IPS-NIHi7 (cell line): ENCODE data around the gene TLCD3A.
"Not testable (repeated sequence)": the region's sequence is repeated elsewhere in the genome, so short reads cannot be mapped to it uniquely, and the experiment has no call there.

ENCODE experiments used
- DNase-seq: peaks from one replicate; pipeline ENCODE4 v3.0.0; 2012; ENCODE audit warnings: mixed read lengths; ENCODE audit errors: extremely low spot score

TLCD3A gene

GRCh38 chr17:708132-708531 is 24.3 kb upstream of the TLCD3A start:
- DNase-seq, result no peak

- DNase-seq, result no peak
Observed at GRCh38 chr17:718075-718474, 14.3 kb upstream of the TLCD3A start.

GRCh38 chr17:720706-721539 is 11.5 kb upstream of the TLCD3A start:
- no peak for DNase-seq

- no peak for DNase-seq
Observed at GRCh38 chr17:721540-721937, 10.9 kb upstream of the TLCD3A start.

GRCh38 chr17:725084-725483 is 7.3 kb upstream of the TLCD3A start:
- no peak for DNase-seq

- no peak for DNase-seq
Observed at GRCh38 chr17:725746-726145, 6.7 kb upstream of the TLCD3A start.

GRCh38 chr17:726271-726919 is 6.0 kb upstream of the TLCD3A start:
- DNase-seq, result peak; percentile 43

GRCh38 chr17:728911-729310 is 3.5 kb upstream of the TLCD3A start:
- DNase-seq, result no peak

GRCh38 chr17:731644-732066 is 741 bp upstream of the TLCD3A start:
- no peak for DNase-seq

- peak; percentile 52 for DNase-seq
Observed at GRCh38 chr17:732902-733720, 715 bp downstream of the TLCD3A start.

- DNase-seq, result no peak
Observed at GRCh38 chr17:733743-734142, 1.3 kb downstream of the TLCD3A start.

GRCh38 chr17:737561-738113 is 5.2 kb downstream of the TLCD3A start:
- no peak for DNase-seq

GRCh38 chr17:740240-741017 is 8.0 kb downstream of the TLCD3A start:
- DNase-seq, result no peak

GRCh38 chr17:742147-742793 is 9.9 kb downstream of the TLCD3A start:
- DNase-seq, result no peak

GRCh38 chr17:743139-743538 is 10.7 kb downstream of the TLCD3A start:
- no peak for DNase-seq

GRCh38 chr17:744937-745336 is 12.5 kb downstream of the TLCD3A start:
- no peak for DNase-seq

GRCh38 chr17:745406-745805 is 13.0 kb downstream of the TLCD3A start:
- DNase-seq, result no peak

GRCh38 chr17:746181-746580 is 13.8 kb downstream of the TLCD3A start:
- no peak for DNase-seq

- no peak for DNase-seq
Observed at GRCh38 chr17:746783-747629, 14.6 kb downstream of the TLCD3A start.

GRCh38 chr17:748604-749003 is 16.2 kb downstream of the TLCD3A start:
- not testable (repeated sequence) for DNase-seq
